PC-3 (cell line): Measurements from ENCODE around the gene HUNK. TPM values are rescaled to one million over a fixed set of nuclear protein-coding genes. Genes with fewer than 3 reads are reported as not detected.
A peak's percentile ranks its signal among the peaks of the same experiment; 100 is the strongest.

Experiments used
- ATAC-seq: fragments of 200-7000 bp; cut with Tn5 transposase; 2 replicates; pipeline ENCODE4 v1.9.1; 2020; ENCODE audit warnings: mild to moderate bottlenecking, moderate library complexity
- BruUV-seq: library from RNA; stranded (reverse); fragments of 400-500 nt; replicated peaks from 2 replicates; lab custom pipeline; 2021; lab: Mats Ljungman, UMichigan
- CTCF ChIA-PET: fragments of 300-600 bp; sonication (Branson Sonifier 250); formaldehyde crosslinking; loops from one replicate; lab custom pipeline; 2022; ENCODE audit warnings: antibody characterized with exemption; lab: Charles Lee
- POLR2A ChIA-PET: fragments of 300-600 bp; sonication (Branson Sonifier 250); formaldehyde crosslinking; loops from one replicate; lab custom pipeline; 2022; ENCODE audit warnings: antibody characterized with exemption; ENCODE audit not compliant: unreplicated experiment; lab: Charles Lee
- DNase-seq: peaks from one replicate; pipeline ENCODE4 v3.0.0-alpha.2; 2015
- H2AFZ ChIP-seq: fragments of 300-600 bp; sonication (generic); 2 replicates; pipeline ENCODE4 v1.6.0; 2016; ENCODE audit warnings: antibody characterized with exemption, low read length
- H3F3A ChIP-seq: fragments of 300-600 bp; sonication (generic); one replicate; pipeline ENCODE4 v1.6.0; 2017; ENCODE audit warnings: antibody characterized with exemption, low read length, control low read depth, mild to moderate bottlenecking; ENCODE audit not compliant: unreplicated experiment
- H3K27ac ChIP-seq: fragments of 300-600 bp; sonication (generic); 2 replicates; pipeline ENCODE4 v1.5.1; 2016; ENCODE audit warnings: mild to moderate bottlenecking, low read length
- H3K27me3 ChIP-seq: fragments of 300-600 bp; sonication (generic); 2 replicates; pipeline ENCODE4 v1.6.1; 2016; ENCODE audit warnings: low read length, mixed read lengths
- H3K36me3 ChIP-seq: fragments of 300-600 bp; sonication (generic); 2 replicates; pipeline ENCODE4 v1.6.1; 2016; ENCODE audit warnings: low read depth, mixed run types, low read length, mixed read lengths
- H3K4me1 ChIP-seq: fragments of 300-600 bp; sonication (generic); 2 replicates; pipeline ENCODE4 v1.5.1; 2016; ENCODE audit warnings: low read length; ENCODE audit not compliant: insufficient read depth
- H3K4me2 ChIP-seq: fragments of 300-600 bp; sonication (generic); 2 replicates; pipeline ENCODE4 v1.6.0; 2016; ENCODE audit warnings: low read length
- H3K4me3 ChIP-seq: fragments of 300-600 bp; sonication (generic); 2 replicates; pipeline ENCODE4 v1.5.1; 2016; ENCODE audit warnings: mild to moderate bottlenecking, low read length, mixed read lengths
- H3K79me2 ChIP-seq: fragments of 300-600 bp; sonication (generic); 2 replicates; pipeline ENCODE4 v1.6.1; 2017; ENCODE audit warnings: low read length, mixed read lengths
- H3K9ac ChIP-seq: fragments of 300-600 bp; sonication (generic); 2 replicates; pipeline ENCODE4 v1.6.0; 2016; ENCODE audit warnings: mild to moderate bottlenecking, low read length
- H3K9me2 ChIP-seq: fragments of 300-600 bp; sonication (generic); replicated peaks from 2 replicates; pipeline ENCODE4 v1.6.1; 2016; ENCODE audit warnings: mixed run types, low read length, mixed read lengths
- H3K9me3 ChIP-seq: fragments of 300-600 bp; sonication (generic); 2 replicates; pipeline ENCODE4 v1.6.1; 2016; ENCODE audit warnings: low read length, mixed read lengths
- H4K20me1 ChIP-seq: fragments of 300-600 bp; sonication (generic); 2 replicates; pipeline ENCODE4 v1.6.1; 2016; ENCODE audit warnings: low read length, mixed read lengths
- EZH2 ChIP-seq: fragments of 300-600 bp; sonication (generic); IDR thresholded peaks from one replicate; pipeline ENCODE4 v1.6.1; 2017; ENCODE audit warnings: antibody characterized with exemption, mild to moderate bottlenecking, low read length; ENCODE audit not compliant: unreplicated experiment
- EZH2phosphoT487 ChIP-seq: fragments of 300-600 bp; sonication (generic); IDR thresholded peaks from 2 replicates; pipeline ENCODE4 v1.6.1; 2018; ENCODE audit warnings: mild to moderate bottlenecking, antibody characterized with exemption, low read length, borderline replicate concordance
- intact Hi-C: fragments of 100-400 bp; cut with micrococcal nuclease; formaldehyde crosslinking; loops from 2 replicates; pipeline ENCODE4 v1.9.0; 2023
- total RNA-seq: library from RNA; depleted of rRNA; stranded (reverse); fragments of >200 nt; gene quantifications from 2 replicates; pipeline ENCODE4 v1.2.3, GENCODE V29; 2014
- TF ChIP-seq, protein P1 (sequence below): fragments of 300-600 bp; sonication (generic); conservative IDR thresholded peaks from 2 replicates; pipeline ENCODE4 v1.5.1; 2017; ENCODE audit warnings: antibody characterized with exemption, low read depth, mild to moderate bottlenecking, low read length

HUNK gene
- total RNA-seq, 1 experiment from 2014 or later: not detected

DNA sequence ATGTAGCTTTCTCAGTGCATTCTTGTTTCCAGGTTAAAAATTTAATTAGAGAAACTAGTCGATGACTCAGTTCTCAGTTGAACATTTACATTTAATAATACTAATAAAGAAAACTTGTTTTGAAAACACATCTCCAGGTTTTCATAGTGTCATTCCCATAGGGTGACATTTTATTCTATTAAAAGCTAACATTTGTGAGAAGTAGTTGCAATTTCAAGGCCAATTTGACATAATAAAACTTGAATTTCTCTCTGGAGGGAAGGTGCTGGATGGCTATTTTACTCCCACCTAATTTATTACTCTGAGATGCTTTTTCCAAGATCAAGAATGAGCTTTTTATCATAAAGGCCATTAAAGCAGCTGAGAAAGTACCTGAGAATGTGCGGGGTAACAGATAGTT is 16.6 kb downstream of the HUNK start:
- DNase-seq (no peak), ATAC-seq (no peak)
- Histone ChIP-seq H3K79me2 (no peaks in the 10 kb centered on the region), H3K36me3 (no peaks in the 10 kb centered on the region), H2AFZ (no peak overlapping the region), H3K9ac (no peak overlapping the region), H3K4me2 (0 out of 2 replicates have a peak overlapping the region, but pooled peaks have one; percentile 3), H3K9me3 (no peaks in the 10 kb centered on the region), H3K9me2 (no peaks in the 10 kb centered on the region), H3K4me1 (no peaks in the 10 kb centered on the region), H3K4me3 (no peak overlapping the region), H3F3A (no peaks in the 10 kb centered on the region), H3K27ac (no peak overlapping the region), H4K20me1 (no peaks in the 10 kb centered on the region), H3K27me3 (peaks cover 41% of the 10 kb centered on the region)
- CTCF ChIA-PET: no interaction called here
- POLR2A ChIA-PET: no interaction called here
- intact Hi-C loops: no loop called here
- TF ChIP-seq EZH2phosphoT487: no peak
- TF ChIP-seq EZH2: no peak
- TF ChIP-seq, protein P1, sequence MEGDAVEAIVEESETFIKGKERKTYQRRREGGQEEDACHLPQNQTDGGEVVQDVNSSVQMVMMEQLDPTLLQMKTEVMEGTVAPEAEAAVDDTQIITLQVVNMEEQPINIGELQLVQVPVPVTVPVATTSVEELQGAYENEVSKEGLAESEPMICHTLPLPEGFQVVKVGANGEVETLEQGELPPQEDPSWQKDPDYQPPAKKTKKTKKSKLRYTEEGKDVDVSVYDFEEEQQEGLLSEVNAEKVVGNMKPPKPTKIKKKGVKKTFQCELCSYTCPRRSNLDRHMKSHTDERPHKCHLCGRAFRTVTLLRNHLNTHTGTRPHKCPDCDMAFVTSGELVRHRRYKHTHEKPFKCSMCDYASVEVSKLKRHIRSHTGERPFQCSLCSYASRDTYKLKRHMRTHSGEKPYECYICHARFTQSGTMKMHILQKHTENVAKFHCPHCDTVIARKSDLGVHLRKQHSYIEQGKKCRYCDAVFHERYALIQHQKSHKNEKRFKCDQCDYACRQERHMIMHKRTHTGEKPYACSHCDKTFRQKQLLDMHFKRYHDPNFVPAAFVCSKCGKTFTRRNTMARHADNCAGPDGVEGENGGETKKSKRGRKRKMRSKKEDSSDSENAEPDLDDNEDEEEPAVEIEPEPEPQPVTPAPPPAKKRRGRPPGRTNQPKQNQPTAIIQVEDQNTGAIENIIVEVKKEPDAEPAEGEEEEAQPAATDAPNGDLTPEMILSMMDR: no peak
- BruUV-seq: no TSS peak

- no peak for TF ChIP-seq EZH2phosphoT487
- no peak for TF ChIP-seq EZH2
- TF ChIP-seq, protein P1: no peak
- Histone ChIP-seq H3K9me2 (no peaks in the 10 kb centered on the region), H3K9ac (no peak overlapping the region), H3K79me2 (no peaks in the 10 kb centered on the region), H3K27ac (no peak overlapping the region), H3K4me1 (no peaks in the 10 kb centered on the region), H3K4me2 (no peak overlapping the region), H3K9me3 (no peaks in the 10 kb centered on the region), H3F3A (no peaks in the 10 kb centered on the region), H3K27me3 (peaks cover 42% of the 10 kb centered on the region), H4K20me1 (no peaks in the 10 kb centered on the region), H3K36me3 (no peaks in the 10 kb centered on the region), H3K4me3 (no peak overlapping the region), H2AFZ (no peak overlapping the region)
- ATAC-seq (no peak), DNase-seq (no peak)
- BruUV-seq: no TSS peak
- ChIA-PET CTCF (no interaction called here), POLR2A (no interaction called here)
- intact Hi-C loops: no loop called here
Observed at GRCh38 chr21:31892686-31893085, 19.9 kb downstream of the HUNK start.

DNA sequence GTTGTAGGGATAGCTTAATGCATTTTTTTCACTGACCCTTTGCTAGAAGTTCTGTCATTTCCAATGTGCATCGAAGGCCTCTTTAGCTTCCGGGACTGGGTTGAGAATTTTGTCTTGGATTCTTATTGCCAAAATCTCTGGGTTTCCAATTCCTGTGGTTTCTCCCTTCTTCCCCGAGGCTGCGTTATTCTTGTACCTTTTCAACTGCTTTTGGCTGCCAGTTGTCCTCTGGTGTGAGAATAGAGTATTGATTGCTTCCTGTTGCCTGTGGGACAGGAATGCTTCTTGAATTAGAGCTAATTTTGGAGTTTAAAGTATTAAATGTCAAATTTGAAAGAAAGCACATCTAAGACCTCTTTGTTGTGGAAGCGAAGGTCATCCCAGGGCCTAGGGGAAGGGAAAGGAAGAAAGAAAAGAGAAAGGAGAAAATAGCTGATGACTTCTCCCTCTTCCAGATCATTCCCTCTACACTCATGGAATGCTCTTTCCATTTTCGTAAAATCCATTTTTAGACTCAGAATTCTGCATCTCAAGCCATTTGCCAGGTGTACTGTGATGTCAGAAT is 21.1 kb downstream of the HUNK start:
- BruUV-seq: no TSS peak

More for the DNA sequence above, 21.1 kb downstream of the HUNK start:
- Histone ChIP-seq H2AFZ (no peak overlapping the region), H3K79me2 (no peaks in the 10 kb centered on the region), H4K20me1 (no peaks in the 10 kb centered on the region), H3K9ac (no peak overlapping the region), H3K27me3 (peaks cover 45% of the 10 kb centered on the region), H3F3A (no peaks in the 10 kb centered on the region), H3K4me1 (no peaks in the 10 kb centered on the region), H3K4me2 (no peak overlapping the region), H3K4me3 (no peak overlapping the region), H3K27ac (no peak overlapping the region), H3K36me3 (no peaks in the 10 kb centered on the region), H3K9me2 (no peaks in the 10 kb centered on the region), H3K9me3 (no peaks in the 10 kb centered on the region)
- intact Hi-C loops: no loop called here
- TF ChIP-seq EZH2phosphoT487: no peak
- no peak for TF ChIP-seq EZH2
- TF ChIP-seq, protein P1: no peak
- ChIA-PET CTCF (no interaction called here), POLR2A (no interaction called here)
- ATAC-seq (no peak), DNase-seq (no peak)
